Endothelial cell of umbilical vein (primary cell): ENCODE results near the gene SPOCD1. TPM values are rescaled to one million over a fixed set of nuclear protein-coding genes. Genes with fewer than 3 reads are reported as not detected.

ENCODE experiments used
- BruUV-seq: library from RNA; stranded (reverse); fragments of 400-500 nt; replicated peaks from 2 replicates; lab custom pipeline; 2021; lab: Mats Ljungman, UMichigan
- CTCF ChIA-PET: fragments of 300-600, 350-600 bp; sonication (Branson Sonifier 250); formaldehyde crosslinking; loops from one replicate; lab custom pipeline; 2021; ENCODE audit warnings: antibody characterized with exemption, inconsistent platforms; lab: Charles Lee
- POLR2A ChIA-PET: fragments of 300-600, 350-600 bp; sonication (Branson Sonifier 250); formaldehyde crosslinking; loops from one replicate; lab custom pipeline; 2021; ENCODE audit warnings: antibody characterized with exemption, inconsistent platforms; lab: Charles Lee
- DNase-seq: peaks from one replicate; pipeline ENCODE4 v3.0.0-alpha.2; 2011; ENCODE audit warnings: low read depth, low spot score
- FAIRE-seq: peaks from 2 replicates; lab custom pipeline; 2011; peaks lifted over from hg19 to GRCh38; lab: Jason Lieb, UNC
- H2AFZ ChIP-seq: 2 replicates; pipeline ENCODE4 v1.6.0; 2012; ENCODE audit warnings: low read depth, low read length, control low read depth, inconsistent platforms
- H3K27ac ChIP-seq: 2 replicates; pipeline ENCODE4 v1.5.1; 2011; ENCODE audit warnings: low read depth, mild to moderate bottlenecking, control low read depth, low read length, moderate library complexity; ENCODE audit not compliant: insufficient read depth
- H3K27me3 ChIP-seq, 2 experiments: 2 replicates each; pipeline versions ENCODE4 v1.6.0 to v1.6.1; 2011; ENCODE audit warnings: low read length in 2 of 2, mixed read lengths in 1 of 2; ENCODE audit not compliant: control insufficient read depth in 2 of 2, insufficient read depth in 2 of 2
- H3K36me3 ChIP-seq, 2 experiments: 2 replicates in 1 of 2; 3 replicates in 1 of 2; pipeline ENCODE4 v1.5.1; 2011; ENCODE audit warnings: low read length in 2 of 2, mild to moderate bottlenecking in 1 of 2, moderate library complexity in 1 of 2; ENCODE audit not compliant: control insufficient read depth in 2 of 2, insufficient read depth in 2 of 2; ENCODE audit errors: extremely low read depth in 1 of 2
- H3K4me1 ChIP-seq: 3 replicates; pipeline ENCODE4 v1.5.1; 2011; ENCODE audit warnings: mild to moderate bottlenecking, low read length; ENCODE audit not compliant: control insufficient read depth, insufficient read depth; ENCODE audit errors: extremely low read depth
- H3K4me2 ChIP-seq: 2 replicates; pipeline ENCODE4 v1.6.1; 2011; ENCODE audit warnings: low read length, control low read depth, mixed read lengths; ENCODE audit not compliant: insufficient read depth
- H3K4me3 ChIP-seq, 3 experiments: fragments of 200-600 bp in 1 of 3; sonication (generic), shearing (Covaris generic) in 1 of 3; replicated peaks in 1 of 3; 2 replicates each; pipeline ENCODE4 v1.5.1; 2011 to 2016; ENCODE audit warnings: control low read depth in 3 of 3, low read length in 3 of 3, mild to moderate bottlenecking in 2 of 3, inconsistent platforms in 1 of 3, low read depth in 1 of 3, moderate library complexity in 1 of 3; ENCODE audit not compliant: insufficient read depth in 1 of 3
- H3K79me2 ChIP-seq: 2 replicates; pipeline ENCODE4 v1.6.0; 2012; ENCODE audit warnings: low read length, inconsistent platforms; ENCODE audit not compliant: control insufficient read depth, insufficient read depth
- H3K9ac ChIP-seq: replicated peaks from 2 replicates; pipeline ENCODE3; 2011; ENCODE audit warnings: low read length, control low read depth; ENCODE audit not compliant: insufficient read depth; ENCODE audit errors: extremely low read depth
- H3K9me1 ChIP-seq: replicated peaks from 3 replicates; pipeline ENCODE4 v1.6.0; 2011; ENCODE audit warnings: mild to moderate bottlenecking, low read length; ENCODE audit not compliant: control insufficient read depth, insufficient read depth; ENCODE audit errors: extremely low read depth
- H3K9me3 ChIP-seq: replicated peaks from 2 replicates; pipeline ENCODE4 v1.5.1; 2012; ENCODE audit warnings: low read length, inconsistent platforms; ENCODE audit not compliant: control insufficient read depth, insufficient read depth
- H4K20me1 ChIP-seq: replicated peaks from 2 replicates; pipeline ENCODE3; 2011; ENCODE audit warnings: mild to moderate bottlenecking, low read length; ENCODE audit not compliant: control insufficient read depth, insufficient read depth; ENCODE audit errors: extremely low read depth
- CTCF ChIP-seq, 2 donors: IDR thresholded peaks; 1 replicate in 1 of 2; 2 replicates in 1 of 2; pipeline ENCODE4 v1.5.1; 2011; ENCODE audit warnings: low read length in 2 of 2, mild to moderate bottlenecking in 2 of 2, moderate library complexity in 2 of 2, control low read depth in 1 of 2, inconsistent platforms in 1 of 2, low read depth in 1 of 2; ENCODE audit not compliant: insufficient read depth in 1 of 2; ENCODE audit errors: extremely low read depth in 1 of 2
- EZH2 ChIP-seq: IDR thresholded peaks from 2 replicates; pipeline ENCODE4 v1.6.1; 2012; ENCODE audit warnings: borderline replicate concordance, low read depth, mild to moderate bottlenecking, moderate library complexity, low read length, inconsistent platforms; ENCODE audit not compliant: severe bottlenecking
- FOS ChIP-seq: IDR thresholded peaks from 2 replicates; pipeline ENCODE4 v1.6.1; 2011; ENCODE audit warnings: mild to moderate bottlenecking, low read length, moderate library complexity, borderline replicate concordance; ENCODE audit not compliant: insufficient read depth
- GATA2 ChIP-seq: IDR thresholded peaks from 2 replicates; pipeline ENCODE4 v1.7.0; 2011; ENCODE audit warnings: low read depth, mild to moderate bottlenecking, moderate library complexity, mixed read lengths, low read length; ENCODE audit not compliant: insufficient read length, insufficient read depth
- JUN ChIP-seq: IDR thresholded peaks from 2 replicates; pipeline ENCODE4 v1.6.1; 2011; ENCODE audit warnings: borderline replicate concordance, low read depth; ENCODE audit not compliant: insufficient read length, insufficient read depth
- MAX ChIP-seq: IDR thresholded peaks from 2 replicates; pipeline ENCODE4 v1.6.1; 2011; ENCODE audit not compliant: insufficient read depth, insufficient read length
- MYC ChIP-seq: IDR thresholded peaks from one replicate; pipeline ENCODE4 v1.6.1; 2011; ENCODE audit warnings: mild to moderate bottlenecking, low read depth, low read length
- POLR2A ChIP-seq: IDR thresholded peaks from 2 replicates; pipeline ENCODE4 v1.6.1; 2012; ENCODE audit warnings: low read depth, mild to moderate bottlenecking, control low read depth, low read length
- POLR2AphosphoS5 ChIP-seq: IDR thresholded peaks from 2 replicates; pipeline ENCODE4 v1.6.1; 2012; ENCODE audit warnings: low read depth, mild to moderate bottlenecking, control low read depth, low read length, moderate library complexity; ENCODE audit not compliant: insufficient read depth
- dilution Hi-C: fragments of 300-500 bp; cut with MboI; formaldehyde crosslinking; loops from one replicate; pipeline ENCODE4 v1.15.0; 2019; ENCODE audit warnings: low sequenced_read_pairs; ENCODE audit not compliant: extremely low pct_ligation_motif_present
- intact Hi-C: fragments of 100-400 bp; cut with micrococcal nuclease; formaldehyde crosslinking; loops from one replicate; pipeline ENCODE4 v1.10.0; 2022
- polyA plus RNA-seq, 4 experiments: library from polyadenylated mRNA; depleted of rRNA in 3 of 4; stranded (reverse) in 3 of 4; unstranded in 1 of 4; fragments of >200 nt; gene quantifications; 2 replicates each; pipeline versions ENCODE4 v1.2.1 to v1.2.3, GENCODE V29; 2011 to 2012; ENCODE audit warnings: missing spikeins in 1 of 4
- total RNA-seq: library from RNA; stranded (reverse); gene quantifications from 2 replicates; pipeline ENCODE4 v1.2.3, GENCODE V29; 2021

Gene SPOCD1
- total and polyA plus RNA-seq, 2 donors (not counting 3 experiments of a cell fraction or from before 2014, with no cell fraction given), result 0.27 to 33.0 TPM

- dilution Hi-C loops, result no loop called here
- H4K20me1 ChIP-seq, result no peaks in the 10 kb centered on the region
- no peaks in the 10 kb centered on the region for H3K9me3 ChIP-seq
- no peaks in the 10 kb centered on the region for H3K9me1 ChIP-seq
- H3K27me3 ChIP-seq, result no peaks in the 10 kb centered on the region
- H3K36me3 ChIP-seq, result no peaks in the 10 kb centered on the region
- FAIRE-seq, result no peak
- ChIA-PET POLR2A (no interaction called here), CTCF (interaction anchor here (0.8 to 1.3 kb wide), 3 partner anchors 11 to 79 kb away, joined by 3 read pairs; partner anchors contain the start of gene PTP4A2)
- DNase-seq, result no peak
- TF ChIP-seq EZH2, result no peak
- no peak for TF ChIP-seq JUN
- no peak for TF ChIP-seq POLR2AphosphoS5
- no peak for TF ChIP-seq MAX
- no peak for TF ChIP-seq CTCF (IDR thresholded peaks at IDR 0.05; ENCODE audit: extremely low read depth in 1 of 2, insufficient read depth in 1 of 2, low read depth in 1 of 2, low read length in 2 of 2)
- no peak for TF ChIP-seq MYC
- TF ChIP-seq GATA2, result no peak
- no peak for TF ChIP-seq POLR2A
- no peak for TF ChIP-seq FOS
- intact Hi-C loops, result no loop called here
- H2AFZ ChIP-seq, result no peak overlapping the region
- H3K4me1 ChIP-seq, result no peaks in the 10 kb centered on the region
- no peak overlapping the region for H3K4me3 ChIP-seq
- no peaks in the 10 kb centered on the region for H3K79me2 ChIP-seq
- no TSS peak for BruUV-seq
- no peak overlapping the region for H3K4me2 ChIP-seq
- H3K9ac ChIP-seq, result no peak overlapping the region
- H3K27ac ChIP-seq, result no peak overlapping the region
Observed at GRCh38 chr1:31859044-31859443, 43.2 kb upstream of the SPOCD1 start.
